Stimulated activated CD4-positive, alpha-beta T cell treated with anti-CD3 and anti-CD28 coated beads, Interleukin-15, amount 100 ng/mL, for 48 hours (primary cell): ENCODE data around the gene EVL.

Source experiments
- DNase-seq, 2 donors: peaks; one replicate each; pipeline ENCODE4 v3.0.0-alpha.2; 2020; ENCODE audit warnings: low read depth in 2 of 2

The EVL gene

DNA sequence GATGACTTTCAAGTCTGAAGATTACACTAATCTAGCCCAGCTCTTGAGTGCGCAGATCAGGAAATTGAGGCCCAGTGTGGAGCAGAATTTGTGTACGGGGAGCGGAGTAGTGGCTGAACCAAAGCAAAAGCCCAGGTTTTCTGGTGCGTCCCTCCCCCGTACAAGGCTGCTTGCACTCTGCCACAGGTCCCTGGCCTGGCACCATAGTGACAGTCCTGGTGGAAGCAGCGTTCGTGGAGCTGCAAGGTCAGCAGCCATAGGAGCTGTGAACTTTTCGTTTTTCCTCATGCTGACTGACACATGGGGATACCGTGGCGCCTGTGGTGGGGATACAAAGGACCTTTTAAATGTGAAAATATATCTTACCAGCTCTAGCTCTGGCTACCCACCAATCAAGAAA lies 1.7 kb downstream of the EVL start:
- DNase-seq: no peak

DNA sequence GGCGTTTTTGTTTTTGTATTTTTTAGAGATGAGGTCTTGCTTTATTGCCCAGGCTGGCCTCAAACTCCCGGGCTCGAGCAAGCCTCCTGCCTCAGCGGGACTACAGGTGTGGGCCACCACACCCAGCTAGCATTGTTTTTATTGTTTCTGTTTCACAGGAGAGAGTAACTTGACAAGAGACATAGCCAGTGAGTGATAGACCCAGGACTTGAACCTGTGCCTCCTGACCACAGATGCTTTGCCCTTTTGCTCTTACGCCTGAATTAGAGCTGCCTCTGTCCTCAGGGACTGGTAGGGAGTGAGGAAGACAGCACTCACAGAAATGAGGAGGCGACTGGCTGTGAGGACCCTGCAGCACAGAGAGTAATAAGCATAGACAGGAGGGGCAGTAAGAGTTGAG lies 2.3 kb downstream of the EVL start:
- DNase-seq: no peak

DNA sequence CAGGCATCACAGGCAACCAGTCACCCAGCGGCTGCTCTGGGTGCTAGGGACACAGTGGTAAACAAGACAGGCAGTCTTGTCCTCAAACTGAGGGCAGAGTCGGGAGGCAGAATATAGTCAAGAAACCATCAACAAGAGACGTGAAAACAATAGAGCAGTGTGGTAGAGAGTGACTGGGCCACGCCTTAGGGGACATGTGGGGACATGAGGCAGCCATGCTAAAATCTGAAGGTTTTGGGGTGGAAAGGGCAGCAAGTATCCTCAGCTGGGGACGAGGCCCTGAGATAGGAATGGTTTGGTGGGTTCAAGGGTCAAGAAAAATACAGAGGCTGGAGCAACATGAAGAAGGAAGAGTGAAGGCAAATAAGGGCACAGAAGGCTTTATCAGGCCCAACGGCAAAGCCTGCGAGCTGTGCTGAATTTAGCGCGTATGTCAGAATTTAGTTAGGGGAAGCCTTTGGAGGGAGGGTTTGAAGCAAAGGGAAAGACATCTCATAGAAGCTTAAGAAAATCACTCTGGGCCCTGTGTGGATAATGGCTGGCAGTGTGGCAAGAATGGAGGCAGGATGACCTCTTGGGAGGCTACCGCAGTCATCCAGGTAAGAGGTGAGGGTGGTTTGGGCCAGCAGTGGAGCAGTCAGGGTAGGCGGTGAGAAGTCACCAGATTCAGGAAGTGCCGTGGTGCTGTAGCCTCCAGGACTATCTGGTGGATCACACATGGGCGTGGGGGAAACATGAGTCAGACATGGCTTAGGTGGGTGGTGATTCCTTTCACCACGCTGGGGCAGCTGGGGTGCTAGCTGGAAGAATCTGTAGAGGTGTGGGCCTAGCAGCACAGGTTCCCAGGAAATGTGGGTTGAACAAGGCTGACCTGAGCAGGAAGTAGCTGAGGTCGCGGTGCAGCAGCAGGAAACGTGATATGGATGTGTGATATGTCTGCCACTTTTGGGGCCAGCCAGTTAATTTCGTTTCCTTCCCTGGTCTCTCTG lies 3.0 kb downstream of the EVL start:
- DNase-seq: peak; percentile 85 to 88

- DNase-seq: no peak
These were observed 4.1 kb downstream of the EVL start for GRCh38 chr14:100069161-100069800.

GRCh38 chr14:100070310-100070709 lies 5.1 kb downstream of the EVL start:
- DNase-seq: no peak

DNA sequence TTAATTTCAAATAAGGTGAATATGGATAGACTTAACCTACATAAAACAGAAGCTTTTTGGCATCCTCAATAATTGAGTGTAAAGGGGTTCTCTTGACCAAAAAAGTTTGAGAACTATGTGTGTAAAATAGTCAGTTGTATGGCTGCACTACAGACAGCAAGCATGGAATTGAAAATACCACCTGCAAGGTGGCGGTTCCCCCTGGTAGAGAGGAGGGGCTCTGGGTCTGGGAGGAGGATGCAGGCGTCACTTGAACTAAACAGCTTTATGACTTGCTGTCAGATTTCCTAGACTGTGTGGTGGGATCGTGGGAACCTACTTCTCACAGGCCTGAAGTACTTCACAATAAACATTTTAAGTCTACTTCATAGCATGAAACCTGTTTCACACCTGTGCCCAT lies 6.3 kb downstream of the EVL start:
- DNase-seq: no peak

- peak in 1 of 2 donors; percentile 50 for DNase-seq
These were observed 7.6 kb downstream of the EVL start for GRCh38 chr14:100072783-100073346.

GRCh38 chr14:100073576-100074430 lies 8.6 kb downstream of the EVL start:
- no peak for DNase-seq

DNA sequence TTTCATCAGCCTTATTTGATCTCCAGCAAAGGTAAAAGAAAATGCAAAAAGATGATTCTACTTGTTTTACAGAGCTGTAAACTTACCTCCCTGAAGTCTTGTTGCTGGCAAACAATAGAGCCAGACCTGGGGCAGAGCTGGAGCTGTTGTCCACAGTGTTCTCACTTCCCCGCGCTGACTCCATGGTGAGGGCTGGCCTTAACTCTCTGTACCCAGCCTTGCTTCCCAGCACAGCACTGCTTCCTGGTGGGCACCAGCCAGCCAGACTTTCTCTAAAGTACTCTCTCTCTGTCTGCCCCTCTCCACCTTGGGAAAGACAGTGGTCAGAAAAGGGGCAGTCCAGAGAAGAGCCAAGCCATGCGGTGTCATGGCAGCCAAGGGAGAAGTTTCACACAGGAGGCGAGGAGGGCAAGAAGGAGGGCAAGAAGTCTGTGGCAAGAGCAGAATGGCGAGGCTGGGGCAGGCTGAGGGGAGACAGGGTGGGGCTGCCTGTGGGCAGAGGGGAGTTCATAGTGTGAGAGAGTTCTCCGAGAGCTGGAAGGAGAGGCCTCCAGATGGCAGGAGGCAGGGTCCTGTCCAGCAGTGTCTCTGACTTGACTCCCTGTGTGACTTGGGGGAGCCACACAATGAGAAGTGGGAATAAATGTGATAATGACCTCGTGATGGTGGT lies 9.3 kb downstream of the EVL start:
- no peak for DNase-seq

- DNase-seq: no peak
These were observed 10.5 kb downstream of the EVL start for GRCh38 chr14:100075681-100076080.

- DNase-seq: no peak
These were observed 10.9 kb downstream of the EVL start for GRCh38 chr14:100076133-100076532.

DNA sequence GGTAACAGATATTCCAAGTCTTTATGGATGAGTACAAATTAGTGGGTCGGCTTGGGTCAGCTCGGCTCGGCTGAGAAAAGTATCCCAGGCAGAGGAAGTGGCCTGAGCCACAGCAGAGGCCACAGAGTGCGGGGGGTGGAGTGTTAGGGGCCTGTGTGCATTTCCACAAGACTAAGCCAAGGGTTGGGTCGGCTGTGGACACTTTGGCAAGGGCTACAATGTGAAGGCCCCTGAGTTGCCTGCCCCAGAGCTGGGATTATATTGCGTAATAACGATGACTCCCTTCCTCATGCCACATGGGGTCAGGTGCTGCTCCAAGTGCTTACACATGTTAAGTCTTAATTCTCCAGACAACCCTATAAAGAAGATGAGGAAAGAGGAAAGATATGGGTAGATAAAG lies 11.4 kb downstream of the EVL start:
- no peak for DNase-seq

DNA sequence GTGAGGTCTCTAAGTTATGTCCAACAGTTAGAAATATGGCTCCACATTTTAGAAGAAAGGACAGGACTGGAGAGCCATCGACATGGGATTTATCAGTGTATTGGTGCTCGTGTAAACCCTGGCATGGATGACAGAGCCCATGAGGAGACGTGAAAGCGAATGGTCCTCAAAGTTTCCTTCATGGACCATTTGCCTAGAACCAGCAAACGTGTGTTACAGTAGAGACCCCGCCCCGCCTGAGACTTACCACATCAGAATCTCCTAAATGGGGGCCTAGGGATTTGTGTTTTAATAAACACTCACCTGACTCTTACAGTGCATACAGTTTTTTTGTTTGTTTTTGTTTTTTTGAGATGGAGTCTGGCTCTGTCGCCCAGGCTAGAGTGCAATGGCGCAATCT lies 12.2 kb downstream of the EVL start:
- DNase-seq: no peak

- no peak for DNase-seq
These were observed 13.1 kb downstream of the EVL start for GRCh38 chr14:100078216-100078803.

DNA sequence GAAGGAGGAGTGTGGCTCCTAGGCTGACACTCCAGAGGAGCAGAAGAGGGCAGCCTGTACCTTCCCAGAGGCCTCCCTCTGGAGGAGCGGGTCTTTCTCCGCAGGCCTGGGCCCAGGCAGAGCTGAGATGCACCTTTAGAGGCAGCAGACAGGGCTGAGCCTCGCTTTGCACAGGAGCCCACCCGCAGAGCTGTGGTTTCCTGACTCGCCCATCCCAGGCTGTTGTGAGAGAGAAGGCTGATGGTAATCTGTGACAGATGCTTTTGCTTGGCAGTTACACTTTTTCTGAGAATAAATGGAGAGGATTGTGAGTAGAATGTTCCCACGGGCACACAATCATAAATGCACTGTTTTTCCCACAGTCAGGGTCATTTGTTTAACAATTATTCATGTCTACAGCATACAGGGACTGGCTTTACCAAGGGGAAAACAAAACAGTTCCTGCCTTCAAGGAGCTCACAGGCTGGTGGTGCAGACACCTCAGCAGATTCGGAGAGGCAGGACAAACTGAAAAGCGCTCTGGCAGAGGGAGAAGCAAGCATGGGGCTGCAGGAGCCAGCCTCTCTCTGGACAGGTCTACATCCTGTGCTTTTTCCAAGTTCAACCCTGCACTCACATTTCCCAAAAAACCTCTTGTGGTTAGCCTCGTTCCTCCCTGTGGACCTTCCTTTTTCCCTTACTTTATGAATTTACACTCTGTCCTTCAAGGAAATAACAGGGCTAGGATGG lies 13.9 kb downstream of the EVL start:
- DNase-seq: peak; percentile 67 to 69

- DNase-seq: no peak
These were observed 14.4 kb downstream of the EVL start for GRCh38 chr14:100079726-100080005.

DNA sequence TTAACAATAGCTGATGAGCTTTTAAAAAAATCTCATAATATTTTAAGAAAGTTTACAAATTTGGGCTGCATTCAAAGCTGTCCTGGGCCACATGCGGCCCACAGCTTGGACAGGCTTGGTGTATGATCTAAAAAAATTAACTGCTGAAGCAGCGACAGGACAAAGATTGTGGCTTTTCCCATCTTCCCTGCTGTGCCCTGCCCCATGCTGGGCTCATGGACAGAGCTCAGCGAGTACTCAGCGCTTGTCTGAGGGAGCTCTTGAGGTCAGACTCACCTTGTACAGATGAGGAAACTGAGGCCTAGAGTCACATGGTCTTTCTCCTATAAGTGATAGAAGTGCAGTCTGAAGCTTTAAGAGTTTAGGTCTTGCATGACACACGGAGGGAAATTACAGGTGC lies 15.0 kb downstream of the EVL start:
- no peak for DNase-seq

DNA sequence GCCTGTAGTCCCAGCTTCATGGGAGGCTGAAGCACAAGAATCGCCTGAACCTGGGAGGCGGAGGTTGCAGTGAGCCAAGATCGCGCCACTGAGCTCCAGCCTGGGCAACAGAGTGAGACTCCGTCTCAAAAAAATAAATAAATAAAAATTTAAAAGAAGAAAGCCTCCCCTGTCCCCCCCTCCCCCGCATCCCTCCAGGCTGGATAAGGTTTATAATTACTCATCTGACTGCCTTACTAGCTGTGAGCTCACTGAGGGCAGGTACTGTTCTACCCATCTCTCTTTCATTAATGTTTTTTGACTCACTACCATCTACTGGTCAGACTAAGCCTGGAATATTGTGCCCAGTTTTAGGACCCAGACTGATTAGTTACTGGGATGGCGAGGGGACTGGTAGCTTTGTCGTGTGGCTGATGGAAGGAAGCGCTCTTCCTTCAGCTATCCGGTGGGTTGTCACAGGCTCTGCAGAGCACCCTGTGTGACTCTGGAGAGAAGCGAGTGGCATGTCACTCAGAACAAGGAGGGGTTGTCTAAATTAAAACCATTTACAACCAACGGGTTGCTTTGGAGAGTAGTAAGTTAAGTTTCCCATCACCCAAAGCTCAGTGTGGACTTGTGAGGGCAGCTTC lies 16.9 kb downstream of the EVL start:
- DNase-seq: no peak

GRCh38 chr14:100082723-100083122 lies 17.5 kb downstream of the EVL start:
- no peak for DNase-seq

DNA sequence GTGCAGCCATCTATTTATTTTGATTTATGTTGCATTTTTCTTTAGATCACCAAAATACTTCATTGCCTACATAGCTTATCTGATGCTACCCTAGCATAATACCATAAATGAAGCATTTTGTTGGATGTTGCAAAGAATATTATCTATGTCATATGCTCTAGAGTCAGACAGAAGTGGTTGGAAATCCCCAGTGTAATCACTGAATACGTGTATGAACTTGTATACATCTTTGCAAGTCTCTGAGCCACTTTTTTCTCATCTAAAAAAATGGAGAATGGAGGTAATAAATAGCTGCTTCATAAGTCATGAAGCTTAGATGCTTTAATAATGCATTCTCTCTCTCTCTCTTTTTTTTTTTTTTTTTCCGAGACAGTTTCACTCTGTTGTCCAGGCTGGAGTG lies 18.5 kb downstream of the EVL start:
- DNase-seq: no peak
